Neural cell (in vitro differentiated cells): ENCODE results near the gene SPAG16. TPM values are rescaled to one million over a fixed set of nuclear protein-coding genes. Genes with fewer than 3 reads are reported as not detected.

ENCODE experiments used
- H2AFZ ChIP-seq: fragments of 200-600, 300-800 bp; sonication (generic), shearing (Covaris generic); 2 replicates; pipeline ENCODE4 v1.6.0; 2014; ENCODE audit warnings: low read depth, mild to moderate bottlenecking, antibody characterized with exemption, low read length, moderate library complexity
- H3F3A ChIP-seq: fragments of 200-600 bp; shearing (Covaris generic); 2 replicates; pipeline ENCODE4 v1.6.1; 2016; ENCODE audit warnings: mild to moderate bottlenecking, moderate library complexity, mixed read lengths, antibody characterized with exemption, low read length; ENCODE audit not compliant: insufficient read depth, poor library complexity, severe bottlenecking
- H3K27ac ChIP-seq: fragments of 200-600, 300-800 bp; sonication (generic), shearing (Covaris generic); 2 replicates; pipeline ENCODE4 v1.5.1; 2014; ENCODE audit warnings: mild to moderate bottlenecking, low read length, moderate library complexity
- H3K27me3 ChIP-seq: fragments of 300-800, 200-600 bp; sonication (generic), shearing (Covaris generic); 2 replicates; pipeline ENCODE4 v1.6.0; 2014; ENCODE audit warnings: mild to moderate bottlenecking, low read depth, low read length, moderate library complexity; ENCODE audit not compliant: insufficient read depth
- H3K36me3 ChIP-seq: fragments of 300-800, 200-600 bp; sonication (generic), shearing (Covaris generic); 2 replicates; pipeline ENCODE4 v1.5.1; 2014; ENCODE audit warnings: mild to moderate bottlenecking, antibody characterized with exemption, low read length, moderate library complexity; ENCODE audit not compliant: insufficient read depth
- H3K4me2 ChIP-seq: fragments of 300-800, 200-600 bp; sonication (generic), shearing (Covaris generic); 2 replicates; pipeline ENCODE4 v1.6.0; 2014; ENCODE audit warnings: mild to moderate bottlenecking, low read length
- H3K4me3 ChIP-seq: fragments of 300-800, 200-600 bp; sonication (generic), shearing (Covaris generic); 2 replicates; pipeline ENCODE4 v1.5.1; 2014; ENCODE audit warnings: mild to moderate bottlenecking, low read length, moderate library complexity
- H3K79me2 ChIP-seq: fragments of 200-600 bp; shearing (Covaris generic); replicated peaks from 2 replicates; pipeline ENCODE4 v1.6.0; 2014; ENCODE audit warnings: mild to moderate bottlenecking, low read length, moderate library complexity; ENCODE audit not compliant: insufficient read depth
- H3K9ac ChIP-seq: fragments of 300-800, 200-600 bp; sonication (generic), shearing (Covaris generic); 2 replicates; pipeline ENCODE4 v1.6.1; 2016; ENCODE audit warnings: mild to moderate bottlenecking, low read length, mixed read lengths
- H3K9me2 ChIP-seq: fragments of 200-600 bp; shearing (Covaris generic); 2 replicates; pipeline ENCODE4 v1.6.1; 2016; ENCODE audit warnings: mild to moderate bottlenecking, low read length, mixed read lengths; ENCODE audit not compliant: insufficient read depth
- H3K9me3 ChIP-seq: fragments of 200-600, 300-800 bp; sonication (generic), shearing (Covaris generic); 2 replicates; pipeline ENCODE4 v1.6.1; 2016; ENCODE audit warnings: mild to moderate bottlenecking, mixed run types, low read length, moderate library complexity, mixed read lengths
- H4K20me1 ChIP-seq: fragments of 200-600 bp; shearing (Covaris generic); 2 replicates; pipeline ENCODE4 v1.6.1; 2016; ENCODE audit warnings: mild to moderate bottlenecking, mixed run types; ENCODE audit not compliant: insufficient read depth
- CTCF ChIP-seq: fragments of 450-650 bp; IDR thresholded peaks from 2 replicates; pipeline ENCODE4 v1.5.1; 2014; ENCODE audit warnings: antibody characterized with exemption, mild to moderate bottlenecking, moderate library complexity; ENCODE audit not compliant: poor library complexity, severe bottlenecking
- EP300 ChIP-seq: fragments of 450-650 bp; conservative IDR thresholded peaks from 2 replicates; pipeline ENCODE4 v1.6.1; 2014; ENCODE audit warnings: antibody characterized with exemption, mild to moderate bottlenecking, moderate library complexity; ENCODE audit not compliant: poor library complexity, severe bottlenecking
- EZH2 ChIP-seq: fragments of 200-600, 300-800 bp; shearing (Covaris generic), sonication (generic); IDR thresholded peaks from 2 replicates; pipeline ENCODE4 v1.6.1; 2014; ENCODE audit warnings: antibody characterized with exemption, low read length, borderline replicate concordance, mild to moderate bottlenecking; ENCODE audit not compliant: insufficient read depth, poor library complexity, severe bottlenecking
- MXI1 ChIP-seq: fragments of 450-650 bp; conservative IDR thresholded peaks from 2 replicates; pipeline ENCODE4 v1.6.1; 2014; ENCODE audit warnings: antibody characterized with exemption, mild to moderate bottlenecking; ENCODE audit not compliant: poor library complexity, severe bottlenecking
- POLR2AphosphoS5 ChIP-seq: IDR thresholded peaks from 2 replicates; pipeline ENCODE4 v1.6.1; 2012
- RAD21 ChIP-seq: fragments of 450-650 bp; conservative IDR thresholded peaks from 2 replicates; pipeline ENCODE4 v1.6.1; 2014; ENCODE audit warnings: antibody characterized with exemption, mild to moderate bottlenecking, moderate library complexity
- REST ChIP-seq: IDR thresholded peaks from 2 replicates; pipeline ENCODE4 v1.6.1; 2012; ENCODE audit warnings: borderline replicate concordance
- SMC3 ChIP-seq: fragments of 450-650 bp; conservative IDR thresholded peaks from 2 replicates; pipeline ENCODE4 v1.6.1; 2014; ENCODE audit warnings: antibody characterized with exemption, mild to moderate bottlenecking, moderate library complexity; ENCODE audit not compliant: poor library complexity
- TAF1 ChIP-seq: IDR thresholded peaks from 2 replicates; pipeline ENCODE4 v1.6.1; 2012; ENCODE audit warnings: low read depth
- polyA plus RNA-seq: library from polyadenylated mRNA; depleted of rRNA; stranded (reverse); fragments of >200 nt; gene quantifications from 2 replicates; pipeline ENCODE4 v1.2.3, GENCODE V29; 2014

SPAG16 gene
- polyA plus RNA-seq, 1 donor from 2014 or later, result 75.4 TPM

- Histone ChIP-seq H3K9me3 (no peaks in the 10 kb centered on the region), H3K36me3 (no peaks in the 10 kb centered on the region), H3K79me2 (no peaks in the 10 kb centered on the region), H3K4me3 (no peak overlapping the region), H3K9me2 (no peaks in the 10 kb centered on the region), H3K9ac (no peak overlapping the region), H2AFZ (no peak overlapping the region), H3K27ac (no peak overlapping the region), H3K27me3 (no peaks in the 10 kb centered on the region), H4K20me1 (no peaks in the 10 kb centered on the region), H3K4me2 (no peak overlapping the region), H3F3A (no peaks in the 10 kb centered on the region)
- TF ChIP-seq SMC3 (no peak), EZH2 (no peak), POLR2AphosphoS5 (no peak), MXI1 (no peak), RAD21 (no peak), TAF1 (no peak), REST (no peak), CTCF (no peak), EP300 (no peak)
These were observed 936.0 kb downstream of the SPAG16 start for GRCh38 chr2:214220251-214220650.

- TF ChIP-seq MXI1 (no peak), CTCF (no peak), EZH2 (no peak), REST (no peak), EP300 (no peak), POLR2AphosphoS5 (no peak), TAF1 (no peak), RAD21 (no peak), SMC3 (no peak)
- Histone ChIP-seq H3F3A (no peaks in the 10 kb centered on the region), H3K4me3 (no peak overlapping the region), H3K79me2 (no peaks in the 10 kb centered on the region), H3K36me3 (no peaks in the 10 kb centered on the region), H3K4me2 (no peak overlapping the region), H3K9me2 (no peaks in the 10 kb centered on the region), H2AFZ (no peak overlapping the region), H3K27ac (no peak overlapping the region), H3K9ac (no peak overlapping the region), H4K20me1 (no peaks in the 10 kb centered on the region), H3K9me3 (no peaks in the 10 kb centered on the region), H3K27me3 (no peaks in the 10 kb centered on the region)
These were observed 941.8 kb downstream of the SPAG16 start for GRCh38 chr2:214226061-214226460.
